GM23338 (cell line): ENCODE data around the gene ATF7. TPM values are rescaled to one million over a fixed set of nuclear protein-coding genes. Genes with fewer than 3 reads are reported as not detected.

ENCODE experiments used
- ATAC-seq: fragments of 200-7000 bp; cut with Tn5 transposase; 3 replicates; pipeline ENCODE4 v1.9.1; 2020
- DNase-seq: peaks from one replicate; pipeline ENCODE4 v3.0.0-alpha.2; 2015; ENCODE audit warnings: low spot score
- H2AFZ ChIP-seq: fragments of 200-600 bp; sonication (generic); 2 replicates; pipeline ENCODE4 v1.8.0; 2016; ENCODE audit warnings: antibody characterized with exemption, mild to moderate bottlenecking, moderate library complexity
- H3F3A ChIP-seq: fragments of 200-600 bp; sonication (generic); replicated peaks from 2 replicates; pipeline ENCODE4 v1.8.0; 2017; ENCODE audit warnings: antibody characterized with exemption, mixed run types, low read depth
- H3K27ac ChIP-seq: fragments of 200-600 bp; sonication (generic); 2 replicates; pipeline ENCODE4 v1.6.1; 2016; ENCODE audit warnings: low read depth
- H3K27me3 ChIP-seq: fragments of 200-600 bp; sonication (generic); 2 replicates; pipeline ENCODE4 v1.8.0; 2016; ENCODE audit warnings: mild to moderate bottlenecking, mixed run types, moderate library complexity; ENCODE audit not compliant: insufficient read depth
- H3K36me3 ChIP-seq: fragments of 200-600 bp; sonication (generic); 2 replicates; pipeline ENCODE4 v1.8.0; 2016; ENCODE audit warnings: mild to moderate bottlenecking; ENCODE audit not compliant: insufficient read depth
- H3K4me1 ChIP-seq: fragments of 200-600 bp; sonication (generic); 2 replicates; pipeline ENCODE4 v1.8.0; 2016; ENCODE audit warnings: mild to moderate bottlenecking, moderate library complexity; ENCODE audit not compliant: insufficient read depth
- H3K4me2 ChIP-seq: fragments of 200-600 bp; sonication (generic); 2 replicates; pipeline ENCODE4 v1.7.1; 2017; ENCODE audit warnings: mixed run types
- H3K4me3 ChIP-seq: fragments of 200-600 bp; sonication (generic); 2 replicates; pipeline ENCODE4 v1.6.1; 2016; ENCODE audit warnings: mixed run types
- H3K79me2 ChIP-seq: fragments of 200-600 bp; sonication (generic); replicated peaks from 2 replicates; pipeline ENCODE4 v1.8.0; 2017; ENCODE audit warnings: mild to moderate bottlenecking; ENCODE audit not compliant: insufficient read depth
- H3K9me2 ChIP-seq: fragments of 200-600 bp; sonication (generic); 2 replicates; pipeline ENCODE4 v1.8.0; 2017; ENCODE audit not compliant: insufficient read depth
- H4K20me1 ChIP-seq: fragments of 200-600 bp; sonication (generic); replicated peaks from 2 replicates; pipeline ENCODE4 v1.8.0; 2017; ENCODE audit warnings: mild to moderate bottlenecking; ENCODE audit not compliant: insufficient read depth
- H3K27ac Mint-ChIP-seq: 2 replicates; pipeline ENCODE4 v1.8.0; 2020; ENCODE audit warnings: inconsistent platforms, mild to moderate bottlenecking, moderate library complexity, mixed read lengths
- H3K27me3 Mint-ChIP-seq: 3 replicates; pipeline ENCODE4 v1.8.0; 2022; ENCODE audit warnings: low read depth, mild to moderate bottlenecking, moderate library complexity, mixed read lengths, inconsistent platforms; ENCODE audit not compliant: insufficient read depth, poor library complexity
- H3K36me3 Mint-ChIP-seq: 3 replicates; pipeline ENCODE4 v1.8.0; 2021; ENCODE audit warnings: low read depth, mild to moderate bottlenecking, inconsistent platforms, moderate library complexity, mixed read lengths
- H3K4me1 Mint-ChIP-seq: 3 replicates; pipeline ENCODE4 v1.8.0; 2020; ENCODE audit warnings: mild to moderate bottlenecking, inconsistent platforms, mixed read lengths
- H3K4me3 Mint-ChIP-seq: 3 replicates; pipeline ENCODE4 v1.8.0; 2021; ENCODE audit warnings: moderate library complexity, mild to moderate bottlenecking, inconsistent platforms, mixed read lengths
- H3K9me3 Mint-ChIP-seq: 3 replicates; pipeline ENCODE4 v1.8.0; 2020; ENCODE audit warnings: moderate library complexity, mild to moderate bottlenecking, inconsistent platforms, mixed read lengths
- CREB1 ChIP-seq: fragments of 250-450 bp; sonication (Bioruptor Pico); IDR thresholded peaks from 2 replicates; pipeline ENCODE4 v1.5.0; 2020; ENCODE audit warnings: low read depth, mild to moderate bottlenecking, moderate library complexity
- CTCF ChIP-seq, 2 experiments: fragments of 200-600 bp in 1 of 2; sonication (generic) in 1 of 2; conservative IDR thresholded peaks; 2 replicates each; pipeline versions ENCODE4 v1.5.1 to v1.6.1; 2016 to 2017; ENCODE audit warnings: antibody characterized with exemption in 2 of 2, low read depth in 2 of 2, mild to moderate bottlenecking in 2 of 2, moderate library complexity in 1 of 2
- ETS1 ChIP-seq: IDR thresholded peaks from 2 replicates; pipeline ENCODE4 v1.6.1; 2016; ENCODE audit warnings: antibody characterized with exemption
- EZH2 ChIP-seq: fragments of 200-600 bp; sonication (generic); IDR thresholded peaks from one replicate; pipeline ENCODE4 v1.8.0; 2017; ENCODE audit warnings: antibody characterized with exemption, mild to moderate bottlenecking, low read depth; ENCODE audit not compliant: unreplicated experiment
- EZH2phosphoT487 ChIP-seq: fragments of 200-600 bp; sonication (generic); IDR thresholded peaks from one replicate; pipeline ENCODE4 v1.8.1; 2018; ENCODE audit warnings: antibody characterized with exemption; ENCODE audit not compliant: unreplicated experiment
- JUNB ChIP-seq: IDR thresholded peaks from one replicate; pipeline ENCODE4 v1.6.1; 2016; ENCODE audit warnings: antibody characterized with exemption; ENCODE audit not compliant: unreplicated experiment
- NANOG ChIP-seq: IDR thresholded peaks from 2 replicates; pipeline ENCODE4 v1.6.1; 2016; ENCODE audit warnings: antibody characterized with exemption, borderline replicate concordance
- POLR2AphosphoS5 ChIP-seq: IDR thresholded peaks from 2 replicates; pipeline ENCODE4 v1.6.1; 2016; ENCODE audit warnings: antibody characterized with exemption, low read depth
- REST ChIP-seq: IDR thresholded peaks from one replicate; pipeline ENCODE4 v1.6.1; 2018; ENCODE audit warnings: antibody characterized with exemption; ENCODE audit not compliant: unreplicated experiment
- STAT1 ChIP-seq: IDR thresholded peaks from one replicate; pipeline ENCODE4 v1.6.1; 2016; ENCODE audit warnings: antibody characterized with exemption; ENCODE audit not compliant: unreplicated experiment
- ZNF114 ChIP-seq: fragments of 250-450 bp; sonication (Bioruptor Pico); IDR thresholded peaks from 2 replicates; pipeline ENCODE4 v1.5.0; 2020; ENCODE audit warnings: mild to moderate bottlenecking, moderate library complexity
- ZNF331 ChIP-seq: fragments of 250-450 bp; sonication (Bioruptor Pico); IDR thresholded peaks from 2 replicates; pipeline ENCODE4 v1.5.0; 2020; ENCODE audit warnings: low read depth, mild to moderate bottlenecking, moderate library complexity
- ZNF462 ChIP-seq: fragments of 250-450 bp; sonication (Bioruptor Pico); IDR thresholded peaks from 2 replicates; pipeline ENCODE4 v1.5.0; 2020; ENCODE audit warnings: mild to moderate bottlenecking, moderate library complexity
- polyA plus RNA-seq: library from polyadenylated mRNA; unstranded; fragments of >200 nt; fragmentation: Nextera tagmentation; extraction: Ambion mirVana; gene quantifications from 2 replicates; pipeline ENCODE4 v1.2.1, GENCODE V29; 2016
- total RNA-seq: library from RNA; depleted of rRNA; stranded (reverse); fragments of >200 nt; shearing (Covaris generic); gene quantifications from 2 replicates; pipeline ENCODE4 v1.2.3, GENCODE V29; 2014

ATF7 gene
- total and polyA plus RNA-seq, 2 experiments from 2014 or later = 13.9 to 16.3 TPM

- H3K4me2 ChIP-seq = no peak overlapping the region
- TF ChIP-seq JUNB (no peak), STAT1 (no peak), POLR2AphosphoS5 (no peak), ZNF331 (no peak), REST (no peak), ZNF114 (CRISPR knock-in tag) (no peak), EZH2 (no peak), ETS1 (no peak), CREB1 (CRISPR knock-in tag) (no peak), NANOG (no peak), EZH2phosphoT487 (no peak), ZNF462 (CRISPR knock-in tag) (no peak), CTCF (conservative IDR thresholded peaks at IDR 0.05; ENCODE audit: low read depth in 2 of 2) (no peak)
- peaks cover 97% of the 10 kb centered on the region for H3K36me3 ChIP-seq
- no peak overlapping the region for H3K4me3 ChIP-seq
- peaks cover 89% of the 10 kb centered on the region for H4K20me1 ChIP-seq
- H3K36me3 Mint-ChIP-seq = peaks cover 99% of the 10 kb centered on the region
- H3K27ac Mint-ChIP-seq = no peak overlapping the region
- DNase-seq (no peak), ATAC-seq (no peak)
- no peaks in the 10 kb centered on the region for H3K9me2 ChIP-seq
- H3K4me1 ChIP-seq = peaks cover 11% of the 10 kb centered on the region; the same call in 1 of the 2 replicates
- H3K4me1 Mint-ChIP-seq = peaks cover 52% of the 10 kb centered on the region
- H3K27me3 ChIP-seq = no peaks in the 10 kb centered on the region
- peaks cover 97% of the 10 kb centered on the region for H3K79me2 ChIP-seq
- H3F3A ChIP-seq = peaks cover 59% of the 10 kb centered on the region
- H3K27me3 Mint-ChIP-seq = peaks cover 9% of the 10 kb centered on the region
- H2AFZ ChIP-seq = no peak overlapping the region
- H3K27ac ChIP-seq = peak overlapping the region; percentile 68; the same call in 1 of the 2 replicates
- no peaks in the 10 kb centered on the region for H3K9me3 Mint-ChIP-seq
- no peak overlapping the region for H3K4me3 Mint-ChIP-seq
These were observed 165.1 kb downstream of the ATF7 start for GRCh38 chr12:53461059-53461458.
